ENCODE results near the gene CLUH. TPM values are rescaled to one million over a fixed set of nuclear protein-coding genes. Genes with fewer than 3 reads are reported as not detected.

CLUH gene
- total and polyA plus RNA-seq, 2 experiments from 2014 or later, result 45.5 to 50.2 TPM

- H4K20me1 ChIP-seq (ENCODE audit: insufficient read depth, poor library complexity, severe bottlenecking), result peaks cover 11% of the 10 kb centered on the region
- no peak overlapping the region for H3K27ac ChIP-seq
- WGBS (ENCODE audit: low lambda C conversion rate, missing lambda C conversion rate), result 97% methylated on average over 6 of the region's 6 CpGs
- no peaks in the 10 kb centered on the region for H3K9me3 ChIP-seq (ENCODE audit: low read depth)
- no peaks in the 10 kb centered on the region for H3K27me3 ChIP-seq
- H3K36me3 ChIP-seq (replicated peaks; ENCODE audit: insufficient read depth, low read depth), result no peaks in the 10 kb centered on the region
- DNase-seq (ENCODE audit: low spot score), result no peak
- H3K9me2 ChIP-seq (replicated peaks; ENCODE audit: insufficient read depth), result no peaks in the 10 kb centered on the region
- no peak overlapping the region for H2AFZ ChIP-seq
- no peak overlapping the region for H3K4me2 ChIP-seq
- TF ChIP-seq, protein P1, sequence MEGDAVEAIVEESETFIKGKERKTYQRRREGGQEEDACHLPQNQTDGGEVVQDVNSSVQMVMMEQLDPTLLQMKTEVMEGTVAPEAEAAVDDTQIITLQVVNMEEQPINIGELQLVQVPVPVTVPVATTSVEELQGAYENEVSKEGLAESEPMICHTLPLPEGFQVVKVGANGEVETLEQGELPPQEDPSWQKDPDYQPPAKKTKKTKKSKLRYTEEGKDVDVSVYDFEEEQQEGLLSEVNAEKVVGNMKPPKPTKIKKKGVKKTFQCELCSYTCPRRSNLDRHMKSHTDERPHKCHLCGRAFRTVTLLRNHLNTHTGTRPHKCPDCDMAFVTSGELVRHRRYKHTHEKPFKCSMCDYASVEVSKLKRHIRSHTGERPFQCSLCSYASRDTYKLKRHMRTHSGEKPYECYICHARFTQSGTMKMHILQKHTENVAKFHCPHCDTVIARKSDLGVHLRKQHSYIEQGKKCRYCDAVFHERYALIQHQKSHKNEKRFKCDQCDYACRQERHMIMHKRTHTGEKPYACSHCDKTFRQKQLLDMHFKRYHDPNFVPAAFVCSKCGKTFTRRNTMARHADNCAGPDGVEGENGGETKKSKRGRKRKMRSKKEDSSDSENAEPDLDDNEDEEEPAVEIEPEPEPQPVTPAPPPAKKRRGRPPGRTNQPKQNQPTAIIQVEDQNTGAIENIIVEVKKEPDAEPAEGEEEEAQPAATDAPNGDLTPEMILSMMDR (IDR thresholded peaks at IDR 0.05; ENCODE audit: poor library complexity), result no peak
- no peak for TF ChIP-seq EZH2phosphoT487 (IDR thresholded peaks at IDR 0.05; ENCODE audit: low read depth, severe bottlenecking, unreplicated experiment)
- no peak for TF ChIP-seq EZH2 (IDR thresholded peaks at IDR 0.05; ENCODE audit: borderline replicate concordance)
- no peak overlapping the region for H3K4me3 ChIP-seq
- H3K79me2 ChIP-seq, result peaks cover 91% of the 10 kb centered on the region
- H3K4me1 ChIP-seq (ENCODE audit: insufficient read depth), result no peaks in the 10 kb centered on the region
Observed at GRCh38 chr17:2647957-2648356, 63.6 kb downstream of the CLUH start.

DNA sequence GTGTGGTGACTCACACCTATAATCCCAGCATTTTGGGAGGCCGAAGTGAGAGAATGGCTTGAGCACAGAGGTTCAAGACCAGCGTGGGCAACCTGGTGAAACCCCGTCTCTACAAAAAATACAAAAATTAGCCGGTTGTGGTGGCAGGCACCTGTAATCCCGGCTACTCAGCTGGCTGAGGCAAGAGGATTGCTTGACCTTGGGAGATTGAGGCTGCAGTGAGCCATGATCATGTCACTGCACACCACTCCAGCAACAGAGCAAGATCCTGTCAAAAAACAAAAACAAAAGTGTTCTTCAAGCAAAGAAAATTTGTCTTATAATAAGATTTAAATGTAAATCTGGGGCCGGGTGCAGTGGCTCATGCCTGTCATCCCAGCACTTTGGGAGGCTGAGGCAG lies 66.6 kb downstream of the CLUH start:
- peaks cover 98% of the 10 kb centered on the region for H3K79me2 ChIP-seq
- WGBS (ENCODE audit: low lambda C conversion rate, missing lambda C conversion rate), result 80% methylated on average over 6 of the region's 6 CpGs
- H3K36me3 ChIP-seq (replicated peaks; ENCODE audit: insufficient read depth, low read depth), result no peaks in the 10 kb centered on the region

More for the DNA sequence above, 66.6 kb downstream of the CLUH start:
- TF ChIP-seq, protein P1 (IDR thresholded peaks at IDR 0.05; ENCODE audit: poor library complexity), result no peak
- TF ChIP-seq EZH2phosphoT487 (IDR thresholded peaks at IDR 0.05; ENCODE audit: low read depth, severe bottlenecking, unreplicated experiment) (no peak), EZH2 (IDR thresholded peaks at IDR 0.05; ENCODE audit: borderline replicate concordance) (no peak)
- Histone ChIP-seq H3K4me3 (no peak overlapping the region), H3K9me2 (replicated peaks; ENCODE audit: insufficient read depth) (no peaks in the 10 kb centered on the region), H3K27me3 (no peaks in the 10 kb centered on the region), H3K9me3 (ENCODE audit: low read depth) (no peaks in the 10 kb centered on the region), H2AFZ (no peak overlapping the region), H4K20me1 (ENCODE audit: insufficient read depth, poor library complexity, severe bottlenecking) (peaks cover 14% of the 10 kb centered on the region), H3K4me2 (no peak overlapping the region), H3K27ac (no peak overlapping the region), H3K4me1 (ENCODE audit: insufficient read depth) (no peaks in the 10 kb centered on the region)
- DNase-seq (ENCODE audit: low spot score), result no peak

MicroRNAs within 50 kb of the gene (microRNA counts, 767-probe panel; counts per million panel counts)
- not detected for microRNA hsa-miR-1253

Small RNAs within 50 kb of the gene (microRNA-seq; reads per million reads assigned to microRNA genes)
- gene MIR1253 (not detected), gene MIR6776 (not detected)

Small RNAs within 50 kb of the gene (small RNA-seq; reads per million reads assigned to genes)
- not detected for gene MIR1253
- gene MIR6776, result not detected
- not detected for gene RN7SL608P
- not detected for gene hsa-mir-1253

Other genes with a start within 250 kb of the CLUH start
- gene METTL16, start 199.9 kb downstream of the CLUH start, total RNA-seq, result 14.3 and 19.3 TPM in 2 replicates
- 14.7 and 18.4 TPM in 2 replicates for gene METTL16, start 199.9 kb downstream of the CLUH start, polyA plus RNA-seq
- gene PAFAH1B1, start 118.1 kb downstream of the CLUH start, total RNA-seq, result 91.8 and 98.5 TPM in 2 replicates
- gene PAFAH1B1, start 118.1 kb downstream of the CLUH start, polyA plus RNA-seq, result 37.5 and 47.0 TPM in 2 replicates
- gene CCDC92B, start 37.9 kb upstream of the CLUH start, total RNA-seq, result 0.12 TPM in 1 of 2 replicates, not detected in the other
- 0.10 TPM in 1 of 2 replicates, not detected in the other for gene CCDC92B, start 37.9 kb upstream of the CLUH start, polyA plus RNA-seq
- gene RAP1GAP2, start 84.7 kb upstream of the CLUH start, total RNA-seq, result 8.6 and 10.0 TPM in 2 replicates
- 3.0 and 4.6 TPM in 2 replicates for gene RAP1GAP2, start 84.7 kb upstream of the CLUH start, polyA plus RNA-seq